Right hindlimb (tissue), 1 donor: ENCODE measurements around the gene KAT6B.

Source experiments
- DNase-seq: peaks from one replicate; pipeline ENCODE4 v3.0.0-alpha.2; 2018

The KAT6B gene

DNA sequence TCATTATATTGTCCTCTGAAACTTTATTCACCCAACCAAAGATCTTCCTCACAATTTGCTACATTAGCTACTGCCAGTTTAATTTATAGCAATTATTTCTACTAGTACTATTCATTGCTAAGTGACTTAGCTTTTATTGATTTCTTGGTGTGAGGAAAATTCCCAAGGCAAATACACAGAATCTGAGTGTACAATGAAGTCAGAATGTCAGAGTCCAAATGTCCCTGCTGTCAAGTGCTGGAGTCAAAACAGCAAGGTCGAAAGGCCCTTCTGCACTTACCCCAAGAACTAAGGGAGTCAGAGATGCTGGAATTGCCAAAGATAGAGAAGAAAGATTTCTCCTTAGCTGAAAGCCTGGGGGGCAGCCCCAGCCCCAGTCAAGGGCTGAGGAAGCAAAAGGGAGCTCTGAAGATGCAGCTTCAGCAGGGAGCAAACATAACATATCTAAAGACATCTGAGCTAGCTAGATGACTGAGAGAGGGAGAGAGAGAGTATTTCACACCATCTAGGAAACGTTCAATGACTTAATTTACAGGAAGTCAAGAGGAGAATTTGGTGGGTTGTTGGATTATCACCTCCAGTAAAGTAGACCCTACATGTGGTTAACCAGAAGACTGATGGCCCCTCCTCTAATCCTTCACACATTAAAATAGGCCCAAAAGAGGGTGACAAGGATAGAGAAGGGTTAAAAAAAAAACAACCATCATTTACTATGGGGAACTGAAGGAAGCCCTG is 248.5 kb downstream of the KAT6B start:
- no peak for DNase-seq

DNA sequence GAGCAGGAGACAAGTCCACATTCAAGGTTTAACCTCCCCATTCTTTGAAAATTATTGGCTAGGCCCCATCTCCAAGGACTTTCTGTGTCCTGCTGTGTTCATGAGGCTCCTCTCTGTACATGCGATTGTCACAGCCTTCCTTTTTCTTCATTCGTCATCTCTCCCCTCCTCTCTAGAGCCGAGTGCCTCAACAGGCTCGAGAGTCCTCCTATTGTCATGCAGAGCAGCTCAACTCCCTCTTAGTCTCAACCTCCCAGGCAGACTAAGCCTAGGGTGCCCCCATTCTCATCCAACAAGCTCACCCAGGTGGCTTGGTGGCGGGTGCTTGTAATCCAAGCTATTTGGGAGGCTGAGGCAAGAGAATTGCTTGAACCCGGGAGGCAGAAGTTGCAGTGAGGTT is 249.9 kb downstream of the KAT6B start:
- DNase-seq, result no peak

DNA sequence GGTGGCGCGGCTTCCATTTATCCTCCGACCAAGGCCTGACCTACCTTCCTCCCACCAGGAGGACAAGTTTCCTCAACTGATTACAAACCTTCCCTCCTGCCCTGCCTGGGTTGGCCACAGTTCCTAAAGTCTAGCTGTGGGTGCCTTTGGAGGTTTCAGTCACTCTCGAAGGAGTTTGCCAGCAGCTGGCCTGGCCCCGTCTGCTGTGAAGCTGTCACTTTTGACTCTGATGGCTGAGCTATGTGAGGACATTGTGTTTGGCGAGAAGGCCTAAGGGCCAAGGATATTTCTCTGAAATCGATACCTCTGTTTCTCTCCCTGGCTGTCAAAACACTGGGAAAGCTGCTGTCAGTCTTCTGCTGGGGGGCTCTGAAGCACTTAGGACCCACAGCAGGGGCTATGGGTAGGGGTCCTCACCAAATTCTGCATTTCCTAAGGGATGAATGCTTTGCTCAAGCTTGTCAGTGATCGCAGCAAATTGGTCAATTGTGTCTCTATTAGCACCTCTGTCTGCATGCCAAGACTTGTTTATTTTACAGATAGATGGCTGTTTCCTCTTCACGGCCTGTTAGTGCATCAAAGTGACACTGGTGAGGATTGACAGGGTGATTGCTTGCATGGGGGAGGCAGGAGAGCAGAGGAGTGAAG is 253.2 kb downstream of the KAT6B start:
- DNase-seq, result no peak

- DNase-seq, result no peak
Observed at GRCh38 chr10:75080554-75080953, 254.2 kb downstream of the KAT6B start.

DNA sequence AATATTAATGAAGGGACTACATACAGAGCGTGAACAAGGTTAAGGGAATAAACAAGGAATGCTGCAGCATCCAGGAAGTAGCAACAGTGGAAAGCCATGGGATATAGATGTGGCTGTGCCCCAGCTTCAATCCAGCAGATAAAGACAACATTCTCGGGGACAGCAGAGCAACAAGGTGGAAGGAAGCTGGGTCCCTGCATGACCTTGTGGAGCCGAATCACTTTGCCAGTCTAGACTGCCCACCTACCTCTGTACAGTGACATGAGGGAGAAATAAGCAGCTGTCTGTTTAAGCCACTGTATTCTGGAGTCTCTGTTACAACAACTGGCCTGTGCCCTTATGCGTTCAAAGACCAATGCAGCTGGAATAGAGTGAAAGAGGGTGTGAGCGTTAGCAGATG is 255.0 kb downstream of the KAT6B start:
- no peak for DNase-seq
